Loucy (cell line): ENCODE data around the gene RHOD.

Experiments used
- H2AFZ ChIP-seq: fragments of 200-600 bp; sonication (generic); 2 replicates; pipeline ENCODE4 v1.6.0; 2016; ENCODE audit warnings: antibody characterized with exemption, mild to moderate bottlenecking, low read length, moderate library complexity
- H3F3A ChIP-seq: fragments of 200-600 bp; 2 replicates; pipeline ENCODE4 v1.6.0; 2016; ENCODE audit warnings: antibody characterized with exemption, low read depth, mild to moderate bottlenecking
- H3K27me3 ChIP-seq: fragments of 200-600 bp; sonication (generic); 2 replicates; pipeline ENCODE4 v1.6.1; 2014; ENCODE audit warnings: low read length, mild to moderate bottlenecking; ENCODE audit not compliant: insufficient read depth, poor library complexity, severe bottlenecking
- H3K36me3 ChIP-seq: fragments of 200-600 bp; sonication (generic); 2 replicates; pipeline ENCODE4 v1.6.1; 2016; ENCODE audit warnings: low read length; ENCODE audit not compliant: insufficient read depth
- H3K4me1 ChIP-seq: fragments of 200-600 bp; sonication (generic); 2 replicates; pipeline ENCODE4 v1.5.1; 2014; ENCODE audit warnings: low read length, mild to moderate bottlenecking; ENCODE audit not compliant: insufficient read depth, poor library complexity, severe bottlenecking
- H3K4me2 ChIP-seq: fragments of 200-600 bp; sonication (generic); 2 replicates; pipeline ENCODE4 v1.6.0; 2014; ENCODE audit warnings: antibody characterized with exemption, low read length, low read depth, mild to moderate bottlenecking; ENCODE audit not compliant: poor library complexity, severe bottlenecking
- H3K4me3 ChIP-seq: fragments of 200-600 bp; sonication (generic); 2 replicates; pipeline ENCODE4 v1.5.1; 2014; ENCODE audit warnings: low read length, mild to moderate bottlenecking, mixed read lengths; ENCODE audit not compliant: poor library complexity, severe bottlenecking
- H3K79me2 ChIP-seq: fragments of 200-600 bp; sonication (generic); 2 replicates; pipeline ENCODE4 v1.6.1; 2014; ENCODE audit warnings: low read length; ENCODE audit not compliant: insufficient read depth
- H3K9ac ChIP-seq: fragments of 200-600 bp; sonication (generic); 2 replicates; pipeline ENCODE4 v1.6.0; 2014; ENCODE audit warnings: mild to moderate bottlenecking, low read depth, low read length, moderate library complexity; ENCODE audit not compliant: poor library complexity, severe bottlenecking
- H3K9me2 ChIP-seq: fragments of 200-600 bp; sonication (generic); replicated peaks from 2 replicates; pipeline ENCODE4 v1.6.1; 2016; ENCODE audit warnings: low read depth, low read length, mixed read lengths
- H3K9me3 ChIP-seq: fragments of 200-600 bp; sonication (generic); 2 replicates; pipeline ENCODE4 v1.6.1; 2014; ENCODE audit warnings: mild to moderate bottlenecking, antibody characterized with exemption, low read length, low read depth; ENCODE audit not compliant: insufficient read depth
- H4K20me1 ChIP-seq: fragments of 200-600 bp; sonication (generic); 2 replicates; pipeline ENCODE4 v1.6.0; 2014; ENCODE audit warnings: antibody characterized with exemption, low read length, mild to moderate bottlenecking; ENCODE audit not compliant: insufficient read depth, poor library complexity, severe bottlenecking
- CTCF ChIP-seq: fragments of 200-600 bp; sonication (generic); conservative IDR thresholded peaks from 2 replicates; pipeline ENCODE4 v1.5.1; 2014; ENCODE audit warnings: mild to moderate bottlenecking, antibody characterized with exemption, low read length
- EZH2phosphoT487 ChIP-seq: fragments of 200-600 bp; IDR thresholded peaks from 2 replicates; pipeline ENCODE4 v1.6.1; 2018; ENCODE audit warnings: antibody characterized with exemption, mild to moderate bottlenecking, moderate library complexity, borderline replicate concordance

Gene RHOD

GRCh38 chr11:67054346-67054835, 2.3 kb upstream of the RHOD start:
- Histone ChIP-seq H3K4me1 (no peaks in the 10 kb centered on the region), H3K27me3 (no peaks in the 10 kb centered on the region), H2AFZ (no peak overlapping the region)

GRCh38 chr11:67054836-67055523, 1.7 kb upstream of the RHOD start:
- Histone ChIP-seq H4K20me1 (no peaks in the 10 kb centered on the region), H3K27me3 (no peaks in the 10 kb centered on the region), H3K4me1 (no peaks in the 10 kb centered on the region), H3F3A (no peaks in the 10 kb centered on the region), H3K36me3 (no peaks in the 10 kb centered on the region), H3K9me2 (no peaks in the 10 kb centered on the region), H3K4me2 (no peak overlapping the region), H3K79me2 (no peaks in the 10 kb centered on the region), H3K9ac (no peak overlapping the region), H2AFZ (no peak overlapping the region), H3K9me3 (no peaks in the 10 kb centered on the region), H3K4me3 (no peak overlapping the region)
- TF ChIP-seq EZH2phosphoT487 (no peak), CTCF (no peak)

More at GRCh38 chr11:67054346-67054835, 2.3 kb upstream of the RHOD start:
- no peak overlapping the region for H3K4me2 ChIP-seq
- H3K9me2 ChIP-seq: no peaks in the 10 kb centered on the region
- no peaks in the 10 kb centered on the region for H3K9me3 ChIP-seq
- H4K20me1 ChIP-seq: no peaks in the 10 kb centered on the region
- H3F3A ChIP-seq: no peaks in the 10 kb centered on the region
- H3K79me2 ChIP-seq: no peaks in the 10 kb centered on the region
- H3K9ac ChIP-seq: no peak overlapping the region
- H3K4me3 ChIP-seq: no peak overlapping the region
- H3K36me3 ChIP-seq: no peaks in the 10 kb centered on the region
- TF ChIP-seq EZH2phosphoT487 (no peak), CTCF (no peak)

- Histone ChIP-seq H3K79me2 (no peaks in the 10 kb centered on the region), H3K9me3 (no peaks in the 10 kb centered on the region), H3K4me1 (no peaks in the 10 kb centered on the region), H3K36me3 (no peaks in the 10 kb centered on the region), H2AFZ (no peak overlapping the region), H3K27me3 (no peaks in the 10 kb centered on the region), H3K9me2 (no peaks in the 10 kb centered on the region), H3F3A (no peaks in the 10 kb centered on the region), H3K9ac (no peak overlapping the region), H3K4me3 (no peak overlapping the region), H3K4me2 (no peak overlapping the region), H4K20me1 (no peaks in the 10 kb centered on the region)
- TF ChIP-seq CTCF (no peak), EZH2phosphoT487 (no peak)
Observed at GRCh38 chr11:67055812-67056211, 835 bp upstream of the RHOD start.
